Gastroesophageal sphincter (tissue), 4 donors: ENCODE results near the gene REEP1. TPM values are rescaled to one million over a fixed set of nuclear protein-coding genes. Genes with fewer than 3 reads are reported as not detected.

Experiments
- ATAC-seq: fragments of 150-250 bp; one replicate; pipeline ENCODE4 v1.9.1; 2016; ENCODE audit warnings: mild to moderate bottlenecking, moderate library complexity
- H3K27ac ChIP-seq, 4 donors: fragments of 200-600 bp; sonication (generic) in 3 of 4; 1 replicate in 3 of 4; 2 replicates in 1 of 4; pipeline ENCODE4 v1.5.1; 2016 to 2019
- H3K27me3 ChIP-seq: fragments of 200-600 bp; sonication (generic); one replicate; pipeline ENCODE4 v1.5.1; 2019
- H3K36me3 ChIP-seq, 2 donors: fragments of 200-600 bp; sonication (generic); one replicate each; pipeline ENCODE4 v1.5.1; 2019; ENCODE audit warnings: control low read depth in 1 of 2
- H3K4me1 ChIP-seq, 3 donors: fragments of 200-600 bp; sonication (generic); 1 replicate in 2 of 3; 2 replicates in 1 of 3; pipeline ENCODE4 v1.5.1; 2016 to 2019; ENCODE audit warnings: control low read depth in 2 of 3
- H3K4me3 ChIP-seq, 2 donors: fragments of 200-600 bp; sonication (generic); one replicate each; pipeline ENCODE4 v1.5.1; 2019; ENCODE audit warnings: mild to moderate bottlenecking in 1 of 2, moderate library complexity in 1 of 2
- H3K9me3 ChIP-seq, 3 donors: fragments of 200-600 bp; sonication (generic); one replicate each; pipeline ENCODE4 v1.5.1; 2017 to 2019; ENCODE audit warnings: control low read depth in 2 of 3
- CTCF ChIP-seq, 4 experiments: fragments of 200-600 bp in 2 of 4; fragments of 450-650 bp in 2 of 4; sonication (generic) in 1 of 4; IDR thresholded peaks; one replicate each; pipeline ENCODE4 v1.5.1; 2017 to 2019; ENCODE audit warnings: antibody characterized with exemption in 4 of 4, mild to moderate bottlenecking in 2 of 4, moderate library complexity in 2 of 4
- EP300 ChIP-seq: sonication (generic); formaldehyde crosslinking; IDR thresholded peaks from one replicate; pipeline ENCODE4 v1.6.1; 2017; ENCODE audit warnings: antibody characterized with exemption, mild to moderate bottlenecking
- POLR2A ChIP-seq, 2 donors: fragments of 450-650 bp; IDR thresholded peaks; one replicate each; pipeline ENCODE4 v1.6.1; 2017; ENCODE audit warnings: antibody characterized with exemption in 2 of 2, mild to moderate bottlenecking in 2 of 2, moderate library complexity in 1 of 2
- POLR2AphosphoS5 ChIP-seq: sonication (generic); formaldehyde crosslinking; IDR thresholded peaks from one replicate; pipeline ENCODE4 v1.6.1; 2017; ENCODE audit warnings: antibody characterized with exemption
- WGBS, 2 donors: methylation state at CpG; one replicate each; pipeline ENCODE4 v1.1.5; 2018; ENCODE audit warnings: low coverage in 1 of 2; 5-methylcytosine and 5-hydroxymethylcytosine counted together
- total RNA-seq, 4 donors: library from RNA; depleted of rRNA; stranded (reverse); fragments of >200 nt; gene quantifications; one replicate each; pipeline ENCODE4 v1.1.0, GENCODE V29; 2016

The REEP1 gene
- total RNA-seq, 4 donors from 2014 or later = 22.9 to 107 (median 70.7) TPM

- Histone ChIP-seq H3K9me3 (peaks cover 0 to 26% (median 0%) of the 10 kb centered on the region in 3 donors), H3K4me3 (no peak overlapping the region), H3K4me1 (peaks cover 0 to 27% (median 6%) of the 10 kb centered on the region in 3 donors), H3K36me3 (peaks cover 0 to 21% of the 10 kb centered on the region in 2 donors), H3K27ac (peak overlapping the region in 3 of 4 donors; percentile 41 to 59 (median 59)), H3K27me3 (no peaks in the 10 kb centered on the region)
- no peak for ATAC-seq
- TF ChIP-seq EP300 (no peak), POLR2AphosphoS5 (peak; percentile 15)
- 43 to 53% methylated on average over 3 to 5 of the region's 5 CpGs for WGBS, 2 donors
Observed at GRCh38 chr2:86274265-86274917, 63.0 kb downstream of the REEP1 start.

- peaks cover 0 to 18% (median 6%) of the 10 kb centered on the region in 3 donors for H3K4me1 ChIP-seq
- H3K4me3 ChIP-seq = no peak overlapping the region
- peaks cover 0 to 21% of the 10 kb centered on the region in 2 donors for H3K36me3 ChIP-seq
- H3K27me3 ChIP-seq = no peaks in the 10 kb centered on the region
- ATAC-seq = no peak
- TF ChIP-seq EP300 = no peak
- no peak for TF ChIP-seq CTCF (IDR thresholded peaks at IDR 0.05)
- TF ChIP-seq POLR2AphosphoS5 = no peak
- no peak for TF ChIP-seq POLR2A (IDR thresholded peaks at IDR 0.05)
- WGBS, 2 donors = 100% methylated on average over 1 of the region's 2 CpGs; no CpG with 5 or more reads in 1 of the 2 donors
- peaks cover 0 to 26% (median 0%) of the 10 kb centered on the region in 3 donors for H3K9me3 ChIP-seq
- H3K27ac ChIP-seq = no peak overlapping the region
Observed at GRCh38 chr2:86272111-86272510, 65.3 kb downstream of the REEP1 start.

- H3K36me3 ChIP-seq = peaks cover 0 to 16% of the 10 kb centered on the region in 2 donors
- H3K27ac ChIP-seq = no peak overlapping the region
- ATAC-seq = no peak
- no peak overlapping the region for H3K4me3 ChIP-seq
- TF ChIP-seq CTCF (IDR thresholded peaks at IDR 0.05) (no peak), POLR2AphosphoS5 (no peak), EP300 (no peak), POLR2A (IDR thresholded peaks at IDR 0.05) (no peak)
- no peaks in the 10 kb centered on the region for H3K27me3 ChIP-seq
- peaks cover 0 to 18% (median 6%) of the 10 kb centered on the region in 3 donors for H3K4me1 ChIP-seq
- peaks cover 0 to 26% (median 0%) of the 10 kb centered on the region in 3 donors for H3K9me3 ChIP-seq
Observed at GRCh38 chr2:86271248-86271647, 66.2 kb downstream of the REEP1 start.

DNA sequence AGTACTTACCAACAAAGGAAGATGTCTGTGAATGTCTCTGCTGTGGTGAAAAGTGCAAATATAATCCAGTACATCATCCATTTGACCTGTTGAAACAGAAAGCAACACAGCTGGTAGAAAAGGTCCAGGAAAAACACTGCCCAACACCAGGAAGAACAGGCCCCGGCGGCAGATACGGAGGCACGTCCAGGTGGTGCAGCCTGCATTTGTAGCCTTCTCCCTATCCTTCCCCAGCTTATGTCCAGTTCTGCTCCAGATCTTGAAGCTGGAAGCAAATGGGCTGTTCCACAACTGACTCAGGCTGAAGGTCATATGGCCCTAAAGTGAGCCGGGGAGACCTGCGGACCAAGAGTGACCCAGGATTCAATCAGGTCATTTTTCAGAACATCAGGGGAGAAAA is 73.5 kb downstream of the REEP1 start:
- no peak for ATAC-seq
- Histone ChIP-seq H3K4me3 (no peak overlapping the region), H3K4me1 (peaks cover 0 to 13% (median 0%) of the 10 kb centered on the region in 3 donors), H3K9me3 (no peaks in the 10 kb centered on the region), H3K27me3 (no peaks in the 10 kb centered on the region), H3K36me3 (no peaks in the 10 kb centered on the region), H3K27ac (peak overlapping the region in 2 of 4 donors; percentile 27 to 35)
- no peak for TF ChIP-seq EP300
- TF ChIP-seq POLR2AphosphoS5 = no peak
- no peak for TF ChIP-seq CTCF (IDR thresholded peaks at IDR 0.05)
- no peak for TF ChIP-seq POLR2A (IDR thresholded peaks at IDR 0.05)
- WGBS, 2 donors = 35 to 100% methylated on average over 4 of the region's 6 CpGs

DNA sequence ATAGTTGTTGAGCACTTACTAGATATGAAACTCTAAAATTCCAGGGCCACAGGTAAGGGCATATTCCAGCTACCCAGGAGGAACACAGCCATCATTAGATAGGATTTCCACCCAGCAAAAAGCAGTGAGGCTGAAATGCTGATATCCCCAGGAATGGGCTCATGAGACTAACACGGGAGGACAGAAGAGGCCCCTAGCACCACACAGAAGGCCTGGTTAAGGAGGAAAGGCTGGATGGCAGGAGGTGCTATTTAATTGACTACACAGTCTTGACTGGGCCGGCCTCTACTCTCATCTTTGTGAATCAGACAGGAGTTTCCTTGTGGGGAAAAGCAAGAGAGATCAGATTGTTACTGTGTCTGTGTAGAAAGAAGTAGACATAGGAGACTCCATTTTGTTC is 76.4 kb downstream of the REEP1 start:
- H3K9me3 ChIP-seq = no peaks in the 10 kb centered on the region
- no peak for ATAC-seq
- TF ChIP-seq POLR2AphosphoS5 (no peak), POLR2A (IDR thresholded peaks at IDR 0.05) (no peak), CTCF (IDR thresholded peaks at IDR 0.05) (no peak), EP300 (no peak)
- H3K36me3 ChIP-seq = peaks cover 0 to 3% of the 10 kb centered on the region in 2 donors
- no peaks in the 10 kb centered on the region for H3K27me3 ChIP-seq
- H3K4me3 ChIP-seq = no peak overlapping the region
- WGBS, 2 donors = 95 to 100% methylated on average over 1 to 2 of the region's 2 CpGs
- H3K4me1 ChIP-seq = peaks cover 0 to 32% (median 3%) of the 10 kb centered on the region in 3 donors
- no peak overlapping the region for H3K27ac ChIP-seq
